Activated CD4-positive, alpha-beta T cell treated with anti-CD3 and anti-CD28 coated beads, Interleukin-2, Interleukin-6, amounts not matched to agents 100 ng/mL and 50 ng/mL, durations not matched to agents 16 hours and 8 hours (primary cell): ENCODE results near the gene FAM237A.

Experiments
- DNase-seq: peaks from one replicate; pipeline ENCODE4 v3.0.0-alpha.2; 2020

FAM237A gene

DNA sequence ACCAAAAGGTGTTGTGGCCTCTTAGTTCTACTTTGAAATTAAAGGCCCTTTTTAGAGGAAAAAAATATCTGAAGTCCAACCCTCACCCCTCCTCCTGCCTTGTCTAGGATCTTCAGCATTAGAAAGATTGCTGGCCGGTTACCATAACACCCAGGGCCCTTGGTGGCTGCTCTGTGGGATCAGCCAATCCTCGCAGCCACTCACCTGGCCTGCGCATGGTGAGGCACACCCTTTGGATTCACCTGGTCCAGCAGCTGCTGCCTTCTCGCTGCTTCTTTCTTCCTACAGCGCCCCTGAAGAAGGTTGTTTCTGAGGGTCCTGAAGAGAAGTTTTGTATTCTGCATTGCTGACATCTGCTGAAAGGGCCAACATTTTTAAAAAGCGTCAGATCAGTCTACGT is 50.7 kb downstream of the FAM237A start:
- no peak for DNase-seq

DNA sequence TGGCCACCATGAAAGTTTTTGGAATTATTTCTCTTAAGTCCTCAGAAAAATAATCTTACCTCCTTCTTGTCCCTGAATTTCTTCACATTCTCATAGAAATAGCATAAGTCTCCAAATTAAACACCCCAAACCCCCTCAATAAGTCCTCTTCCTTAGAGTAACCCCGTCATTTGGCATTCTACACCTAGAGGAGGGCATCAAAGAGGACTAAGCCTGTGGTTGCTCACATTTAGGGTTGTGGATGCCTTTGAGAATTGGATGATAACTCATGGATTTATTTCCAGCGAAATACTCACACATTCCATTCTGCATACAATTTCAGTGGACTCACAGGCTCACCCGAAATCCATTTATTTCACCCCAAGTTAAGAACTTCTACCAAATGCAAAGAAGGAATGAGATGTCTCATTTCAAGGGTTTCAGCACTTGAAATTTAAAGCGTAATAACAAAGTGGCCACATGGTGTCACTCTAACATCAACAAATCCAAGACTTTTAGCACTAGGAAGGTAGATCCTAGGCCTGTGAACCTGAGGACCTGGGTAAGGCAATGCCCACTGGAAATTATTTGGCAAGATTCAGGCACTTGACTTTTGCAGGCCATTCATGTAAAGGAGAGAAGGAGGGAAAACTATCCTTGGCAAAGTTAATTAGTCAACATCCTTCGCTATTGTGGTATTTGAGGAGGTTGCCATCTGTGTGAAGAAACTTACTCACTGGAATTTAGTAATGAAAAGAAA is 51.3 kb downstream of the FAM237A start:
- DNase-seq, result peak; percentile 61

DNA sequence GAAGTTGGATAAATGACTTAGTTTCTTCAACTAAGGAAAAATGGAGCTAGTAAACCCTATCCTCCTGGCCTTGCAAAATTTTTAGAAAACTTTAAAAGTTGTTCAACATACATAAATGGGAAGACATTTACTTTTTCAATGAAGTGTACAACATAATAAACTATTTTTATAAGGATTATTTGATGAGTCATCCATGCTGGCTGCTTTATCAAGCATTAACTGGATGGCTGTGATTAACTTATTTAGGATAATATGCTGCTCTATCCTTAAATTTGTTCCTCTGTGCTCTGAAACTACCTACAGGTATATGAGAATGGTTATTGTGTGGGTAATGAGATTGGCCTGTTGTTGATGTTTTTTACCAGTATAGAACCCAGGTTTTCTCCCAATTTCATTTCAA is 54.6 kb downstream of the FAM237A start:
- DNase-seq, result no peak

DNA sequence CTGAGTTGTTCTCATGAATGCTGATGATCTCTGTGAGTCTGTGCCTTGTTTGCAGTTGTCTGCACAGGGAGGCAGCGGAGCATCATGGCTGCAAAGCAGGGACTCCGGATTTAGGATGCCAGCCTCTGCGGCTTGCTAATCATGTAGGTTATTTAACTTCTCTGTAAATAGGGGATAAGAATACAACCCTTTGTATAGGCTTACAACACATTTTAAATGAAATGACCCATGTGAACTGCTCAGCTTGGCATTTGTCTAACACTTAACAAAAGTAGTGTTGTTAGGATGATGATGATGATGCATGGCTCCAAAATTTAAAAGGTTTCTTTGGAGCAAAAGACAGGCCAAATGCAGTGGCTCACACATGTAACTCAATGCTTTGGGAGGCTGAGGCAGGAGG is 56.5 kb downstream of the FAM237A start:
- no peak for DNase-seq
